MCF 10A (cell line): Measurements from ENCODE around the gene HJV. TPM values are rescaled to one million over a fixed set of nuclear protein-coding genes. Genes with fewer than 3 reads are reported as not detected.

ENCODE experiments used
- BruUV-seq: library from RNA; stranded (reverse); fragments of 400-500 nt; replicated peaks from 2 replicates; lab custom pipeline; 2021; lab: Mats Ljungman, UMichigan
- CTCF ChIA-PET: fragments of 300-600 bp; sonication (Branson Sonifier 250); formaldehyde crosslinking; extraction: SDS; loops from one replicate; lab custom pipeline; 2021; ENCODE audit warnings: antibody characterized with exemption, inconsistent platforms; lab: Yijun Ruan, JAX
- POLR2A ChIA-PET: fragments of 300-600, 350-650 bp; sonication (Branson Sonifier 250); formaldehyde crosslinking; extraction: SDS; loops from one replicate; lab custom pipeline; 2020; ENCODE audit warnings: antibody characterized with exemption, inconsistent platforms; lab: Yijun Ruan, JAX
- DNase-seq: peaks from one replicate; pipeline ENCODE4 v3.0.0-alpha.2; 2018; ENCODE audit not compliant: unreplicated experiment
- H3K27ac Mint-ChIP-seq: one replicate; pipeline ENCODE4 v1.8.0; 2022; ENCODE audit warnings: mild to moderate bottlenecking, low read depth, mixed read lengths; ENCODE audit not compliant: unreplicated experiment
- H3K27me3 Mint-ChIP-seq: one replicate; pipeline ENCODE4 v1.8.0; 2022; ENCODE audit warnings: mixed read lengths; ENCODE audit not compliant: insufficient read depth, unreplicated experiment
- H3K36me3 Mint-ChIP-seq: one replicate; pipeline ENCODE4 v1.8.0; 2022; ENCODE audit warnings: mild to moderate bottlenecking, moderate library complexity, mixed read lengths; ENCODE audit not compliant: insufficient read depth, unreplicated experiment
- H3K4me1 Mint-ChIP-seq: one replicate; pipeline ENCODE4 v1.8.0; 2022; ENCODE audit warnings: mixed read lengths; ENCODE audit not compliant: insufficient read depth, unreplicated experiment
- H3K4me3 Mint-ChIP-seq: one replicate; pipeline ENCODE4 v1.8.0; 2022; ENCODE audit warnings: mild to moderate bottlenecking, moderate library complexity, mixed read lengths; ENCODE audit not compliant: unreplicated experiment
- H3K9me3 Mint-ChIP-seq: one replicate; pipeline ENCODE4 v1.8.0; 2022; ENCODE audit warnings: mixed read lengths; ENCODE audit not compliant: unreplicated experiment
- CTCF ChIP-seq: fragments of 200-600 bp; IDR thresholded peaks from one replicate; pipeline ENCODE4 v1.8.0; 2022; ENCODE audit warnings: antibody characterized with exemption, mild to moderate bottlenecking; ENCODE audit not compliant: unreplicated experiment
- intact Hi-C: fragments of 100-400 bp; cut with micrococcal nuclease; formaldehyde crosslinking; loops from 2 replicates; pipeline ENCODE4 v1.14.1; 2022
- total RNA-seq: library from RNA; stranded (reverse); gene quantifications from 2 replicates; pipeline ENCODE4 v1.2.3, GENCODE V29; 2022

HJV gene
- total RNA-seq, 1 experiment from 2014 or later = not detected

DNA sequence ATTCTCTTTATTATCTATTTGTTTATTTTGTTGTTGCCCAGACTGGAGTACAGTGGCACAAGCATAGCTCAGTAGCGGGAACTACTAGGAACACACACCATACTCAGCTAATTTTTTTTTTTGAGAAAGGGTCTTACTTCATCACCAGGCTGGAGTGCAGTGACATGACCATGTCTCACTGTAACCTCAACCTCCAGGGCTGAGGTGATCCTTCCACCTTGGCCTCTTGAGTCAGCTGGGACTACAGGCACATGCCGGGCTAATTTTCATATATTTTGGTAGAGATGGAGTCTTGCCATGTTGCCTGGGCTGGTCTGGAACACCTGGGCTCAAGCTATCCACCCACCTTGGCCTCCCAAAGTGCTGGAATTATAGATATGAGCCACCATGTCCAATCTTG lies 19.8 kb downstream of the HJV start:
- intact Hi-C loops = no loop called here
- Mint-ChIP-seq H3K27ac (peak overlapping the region; percentile 94), H3K27me3 (no peaks in the 10 kb centered on the region), H3K4me1 (peaks cover 69% of the 10 kb centered on the region), H3K4me3 (peak overlapping the region; percentile 61), H3K36me3 (peaks cover under 1% of the 10 kb centered on the region), H3K9me3 (no peaks in the 10 kb centered on the region)
- no peak for DNase-seq
- POLR2A ChIA-PET = interaction anchor here (0.7 to 28.8 kb wide), 11 partner anchors 15 to 143 kb away, joined by 3 to 1309 read pairs (median 7); partner anchors contain the start of genes ANKRD34A, LIX1L, PEX11B and PIAS3
- TSS peak; percentile 64 for BruUV-seq
- CTCF ChIA-PET = interaction anchor here (0.6 to 23.4 kb wide), 7 partner anchors 11 to 156 kb away, joined by 3 to 773 read pairs (median 5); partner anchors contain the start of genes NUDT17 and TXNIP
- TF ChIP-seq CTCF = no peak

DNA sequence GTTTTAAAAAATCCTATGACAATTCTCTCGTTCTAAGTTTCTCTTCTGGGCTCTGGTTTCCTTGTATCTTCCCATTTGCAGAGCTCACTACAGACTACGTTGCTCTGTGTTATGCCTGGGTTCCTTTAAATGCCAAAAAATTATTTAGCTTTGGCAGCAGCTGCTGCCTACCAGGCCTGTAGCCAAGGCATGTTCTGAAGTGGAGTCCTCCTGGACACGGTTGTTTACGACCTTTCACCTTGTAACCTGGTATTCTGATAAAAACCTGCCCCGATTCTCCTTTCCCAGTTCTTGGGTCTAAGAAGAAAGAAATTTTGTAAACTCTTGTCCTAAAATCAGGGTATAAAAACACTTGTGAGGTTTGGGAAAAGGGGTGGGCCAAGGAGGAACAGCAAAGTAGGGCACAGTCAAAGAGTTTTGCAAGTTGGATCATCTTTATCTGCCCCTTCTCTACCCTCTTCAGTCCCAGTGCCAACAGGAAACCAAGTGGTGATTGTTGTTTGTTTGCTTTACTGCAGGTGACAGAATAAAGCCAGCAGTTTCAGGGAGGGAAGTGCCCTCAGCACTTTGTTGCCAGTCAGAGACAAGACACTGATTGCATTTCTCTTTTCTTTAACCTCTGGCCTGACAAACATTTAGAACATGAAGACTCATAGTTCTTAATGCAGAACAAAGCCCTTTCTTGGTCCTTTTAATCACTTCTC lies 22.1 kb downstream of the HJV start:
- H3K9me3 Mint-ChIP-seq = no peaks in the 10 kb centered on the region
- H3K4me1 Mint-ChIP-seq = peaks cover 50% of the 10 kb centered on the region
- DNase-seq = peak; percentile 53
- no peaks in the 10 kb centered on the region for H3K27me3 Mint-ChIP-seq
- intact Hi-C loops = no loop called here
- no peak for TF ChIP-seq CTCF
- CTCF ChIA-PET = interaction anchor here (0.6 to 4.1 kb wide), 3 partner anchors 11 to 35 kb away, joined by 3 to 65 read pairs (median 3); no protein-coding TSS in a partner anchor
- peak overlapping the region; percentile 95 for H3K27ac Mint-ChIP-seq
- peak overlapping the region; percentile 89 for H3K4me3 Mint-ChIP-seq
- POLR2A ChIA-PET = interaction anchor here (0.7 to 28.8 kb wide), 5 partner anchors 13 to 41 kb away, joined by 3 to 1309 read pairs (median 128); partner anchors contain the start of genes ANKRD34A, LIX1L, POLR3GL and TXNIP
- no TSS peak for BruUV-seq
- peaks cover 23% of the 10 kb centered on the region for H3K36me3 Mint-ChIP-seq

GRCh38 chr1:145997718-145998023 lies 23.9 kb downstream of the HJV start:
- no peak for DNase-seq
- H3K9me3 Mint-ChIP-seq = no peaks in the 10 kb centered on the region
- no peaks in the 10 kb centered on the region for H3K27me3 Mint-ChIP-seq

More at GRCh38 chr1:145997718-145998023, 23.9 kb downstream of the HJV start:
- no TSS peak for BruUV-seq
- ChIA-PET POLR2A (interaction anchor here (0.7 to 28.8 kb wide), 10 partner anchors 3 to 139 kb away, joined by 3 to 1309 read pairs (median 82); partner anchors contain the start of genes ANKRD34A, LIX1L, PEX11B and PIAS3), CTCF (interaction anchor here (0.8 to 24.2 kb wide), 5 partner anchors 9 to 138 kb away, joined by 4 to 773 read pairs (median 13); partner anchors contain the start of gene HJV)
- intact Hi-C loops = no loop called here
- H3K36me3 Mint-ChIP-seq = peaks cover 41% of the 10 kb centered on the region
- peaks cover 47% of the 10 kb centered on the region for H3K4me1 Mint-ChIP-seq
- peak overlapping the region; percentile 89 for H3K4me3 Mint-ChIP-seq
- TF ChIP-seq CTCF = no peak
- H3K27ac Mint-ChIP-seq = peak overlapping the region; percentile 95
